IMR-90 (cell line): ENCODE measurements around the gene DCANP1. TPM values are rescaled to one million over a fixed set of nuclear protein-coding genes. Genes with fewer than 3 reads are reported as not detected.

Experiments used
- ATAC-seq: fragments of 200-7000 bp; cut with Tn5 transposase; 2 replicates; pipeline ENCODE4 v1.9.1; 2020; ENCODE audit warnings: low read depth, mild to moderate bottlenecking, moderate library complexity
- BruUV-seq: library from RNA; stranded (reverse); fragments of 400-500 nt; replicated peaks from 2 replicates; lab custom pipeline; 2021; lab: Mats Ljungman, UMichigan
- CTCF ChIA-PET: fragments of 300-600 bp; formaldehyde crosslinking; extraction: SDS; loops from one replicate; lab custom pipeline; 2021; ENCODE audit warnings: antibody characterized with exemption; lab: Yijun Ruan, JAX
- POLR2A ChIA-PET: fragments of 300-600 bp; sonication (Branson Sonifier 250); formaldehyde crosslinking; loops from one replicate; lab custom pipeline; 2022; ENCODE audit warnings: antibody characterized with exemption; ENCODE audit not compliant: unreplicated experiment; lab: Charles Lee
- DNase-seq: peaks from one replicate; pipeline ENCODE4 v3.0.0; 2013
- H2AFZ ChIP-seq: replicated peaks from 2 replicates; pipeline ENCODE3; 2013; ENCODE audit warnings: low read length, mild to moderate bottlenecking; ENCODE audit not compliant: poor library complexity
- H2AK5ac ChIP-seq: 2 replicates; pipeline ENCODE4 v1.6.1; 2013; ENCODE audit warnings: low read depth, low read length, inconsistent platforms
- H2AK9ac ChIP-seq: replicated peaks from 2 replicates; pipeline ENCODE3; 2013; ENCODE audit warnings: mild to moderate bottlenecking, low read depth, low read length, moderate library complexity; ENCODE audit not compliant: poor library complexity
- H2BK120ac ChIP-seq: 2 replicates; pipeline ENCODE4 v1.6.1; 2013; ENCODE audit warnings: low read depth, low read length, inconsistent platforms
- H2BK15ac ChIP-seq: 3 replicates; pipeline ENCODE4 v1.6.1; 2013; ENCODE audit warnings: low read depth, low read length, inconsistent platforms
- H2BK20ac ChIP-seq: 2 replicates; pipeline ENCODE4 v1.6.1; 2013; ENCODE audit warnings: low read depth, mild to moderate bottlenecking, inconsistent platforms, low read length, moderate library complexity
- H2BK5ac ChIP-seq: 2 replicates; pipeline ENCODE4 v1.6.1; 2013; ENCODE audit warnings: mild to moderate bottlenecking, low read depth, low read length, inconsistent platforms; ENCODE audit not compliant: poor library complexity, severe bottlenecking
- H3K14ac ChIP-seq: replicated peaks from 2 replicates; pipeline ENCODE4 v1.6.1; 2013; ENCODE audit warnings: low read depth, low read length, inconsistent platforms
- H3K18ac ChIP-seq: 2 replicates; pipeline ENCODE4 v1.6.1; 2013; ENCODE audit warnings: low read depth, low read length, control low read depth
- H3K23ac ChIP-seq: 2 replicates; pipeline ENCODE4 v1.6.1; 2013; ENCODE audit warnings: low read depth, low read length, inconsistent platforms
- H3K27ac ChIP-seq: 2 replicates; pipeline ENCODE4 v1.5.1; 2013; ENCODE audit warnings: mild to moderate bottlenecking, control low read depth, low read length; ENCODE audit not compliant: insufficient read depth
- H3K27me3 ChIP-seq: 2 replicates; pipeline ENCODE4 v1.6.1; 2013; ENCODE audit warnings: low read length; ENCODE audit not compliant: control insufficient read depth, insufficient read depth
- H3K36me3 ChIP-seq: 2 replicates; pipeline ENCODE4 v1.6.1; 2013; ENCODE audit warnings: low read length, mixed read lengths; ENCODE audit not compliant: control insufficient read depth, insufficient read depth
- H3K4ac ChIP-seq: 2 replicates; pipeline ENCODE4 v1.6.1; 2013; ENCODE audit warnings: low read depth, low read length, inconsistent platforms
- H3K4me1 ChIP-seq: 2 replicates; pipeline ENCODE4 v1.6.1; 2013; ENCODE audit warnings: low read length, mixed read lengths; ENCODE audit not compliant: control insufficient read depth, insufficient read depth
- H3K4me2 ChIP-seq: 2 replicates; pipeline ENCODE4 v1.6.1; 2013; ENCODE audit warnings: low read depth, mild to moderate bottlenecking, control low read depth, low read length, moderate library complexity
- H3K4me3 ChIP-seq: 2 replicates; pipeline ENCODE4 v1.5.1; 2013; ENCODE audit warnings: low read depth, mild to moderate bottlenecking, control low read depth, low read length, moderate library complexity; ENCODE audit not compliant: insufficient read depth
- H3K56ac ChIP-seq: 2 replicates; pipeline ENCODE4 v1.6.1; 2013; ENCODE audit warnings: low read length, inconsistent platforms; ENCODE audit not compliant: insufficient read depth; ENCODE audit errors: extremely low read depth
- H3K79me1 ChIP-seq, 2 experiments: 2 replicates each; pipeline ENCODE4 v1.6.1; 2013; ENCODE audit warnings: low read length in 2 of 2, inconsistent platforms in 1 of 2, low read depth in 1 of 2
- H3K9ac ChIP-seq: 2 replicates; pipeline ENCODE4 v1.6.1; 2013; ENCODE audit warnings: low read depth, low read length, control low read depth
- H3K9me1 ChIP-seq: 2 replicates; pipeline ENCODE4 v1.6.1; 2013; ENCODE audit warnings: low read length, inconsistent platforms; ENCODE audit not compliant: insufficient read depth
- H3K9me3 ChIP-seq: 2 replicates; pipeline ENCODE4 v1.6.1; 2013; ENCODE audit warnings: low read length; ENCODE audit not compliant: control insufficient read depth, insufficient read depth
- H4K20me1 ChIP-seq: 2 replicates; pipeline ENCODE4 v1.6.1; 2013; ENCODE audit warnings: low read length, inconsistent platforms; ENCODE audit not compliant: insufficient read depth
- H4K5ac ChIP-seq: 2 replicates; pipeline ENCODE4 v1.6.1; 2013; ENCODE audit warnings: mild to moderate bottlenecking, low read depth, low read length, control low read depth
- H4K8ac ChIP-seq, 2 experiments: 2 replicates each; pipeline ENCODE4 v1.6.1; 2013; ENCODE audit warnings: low read depth in 2 of 2, low read length in 2 of 2, control low read depth in 1 of 2, inconsistent platforms in 1 of 2
- H4K91ac ChIP-seq: 2 replicates; pipeline ENCODE4 v1.6.1; 2013; ENCODE audit warnings: low read depth, low read length, inconsistent platforms; ENCODE audit not compliant: insufficient read depth
- BHLHE40 ChIP-seq: fragments of 150-350 bp; IDR thresholded peaks from 2 replicates; pipeline ENCODE4 v1.6.1; 2016; ENCODE audit warnings: mild to moderate bottlenecking, low read depth, low read length
- CEBPB ChIP-seq: IDR thresholded peaks from 2 replicates; pipeline ENCODE4 v1.6.1; 2012; ENCODE audit warnings: low read depth, low read length, improper control_type of control experiment
- CHD1 ChIP-seq: IDR thresholded peaks from 2 replicates; pipeline ENCODE4 v1.6.1; 2012; ENCODE audit warnings: low read depth, low read length, improper control_type of control experiment
- CTCF ChIP-seq: conservative IDR thresholded peaks from 2 replicates; pipeline ENCODE4 v1.5.1; 2012; ENCODE audit warnings: mild to moderate bottlenecking, low read depth, low read length, improper control_type of control experiment
- ELK1 ChIP-seq: fragments of 150-350 bp; IDR thresholded peaks from 2 replicates; pipeline ENCODE4 v1.6.1; 2016; ENCODE audit warnings: low read depth, mild to moderate bottlenecking, low read length, moderate library complexity, borderline replicate concordance
- FOS ChIP-seq: fragments of 150-350 bp; IDR thresholded peaks from 2 replicates; pipeline ENCODE4 v1.6.1; 2016; ENCODE audit warnings: low read depth, low read length
- MAFK ChIP-seq: IDR thresholded peaks from 2 replicates; pipeline ENCODE4 v1.6.1; 2012; ENCODE audit warnings: low read depth, low read length, improper control_type of control experiment
- MAZ ChIP-seq: IDR thresholded peaks from 2 replicates; pipeline ENCODE4 v1.6.1; 2012; ENCODE audit warnings: low read depth, mild to moderate bottlenecking, low read length, improper control_type of control experiment, moderate library complexity, borderline replicate concordance
- MXI1 ChIP-seq: IDR thresholded peaks from 2 replicates; pipeline ENCODE4 v1.6.1; 2012; ENCODE audit warnings: low read depth, mild to moderate bottlenecking, low read length, moderate library complexity, borderline replicate concordance
- NFE2L2 ChIP-seq: fragments of 150-350 bp; IDR thresholded peaks from 2 replicates; pipeline ENCODE4 v1.6.1; 2016; ENCODE audit warnings: low read depth, mild to moderate bottlenecking, low read length
- POLR2A ChIP-seq: IDR thresholded peaks from 2 replicates; pipeline ENCODE4 v1.6.1; 2012; ENCODE audit warnings: mild to moderate bottlenecking, low read depth, low read length
- RAD21 ChIP-seq: IDR thresholded peaks from 2 replicates; pipeline ENCODE4 v1.6.1; 2012; ENCODE audit warnings: low read length, improper control_type of control experiment
- RCOR1 ChIP-seq: IDR thresholded peaks from 2 replicates; pipeline ENCODE4 v1.6.1; 2012; ENCODE audit warnings: mild to moderate bottlenecking, low read length, improper control_type of control experiment; ENCODE audit not compliant: insufficient replicate concordance
- SMC3 ChIP-seq: fragments of 150-350 bp; IDR thresholded peaks from 2 replicates; pipeline ENCODE4 v1.6.1; 2016; ENCODE audit warnings: low read depth, mild to moderate bottlenecking, antibody characterized with exemption, low read length, moderate library complexity
- USF2 ChIP-seq: fragments of 150-350 bp; IDR thresholded peaks from 2 replicates; pipeline ENCODE4 v1.6.1; 2017; ENCODE audit warnings: mild to moderate bottlenecking, antibody characterized with exemption, low read length, low read depth
- WGBS, 2 experiments: methylation state at CpG; one replicate each; pipeline versions ENCODE4 v1.1.5 to v1.1.7; 2013; ENCODE audit warnings: missing lambda C conversion rate in 2 of 2; ENCODE audit not compliant: insufficient read length in 1 of 2; ENCODE audit errors: extremely low coverage in 2 of 2; 5-methylcytosine and 5-hydroxymethylcytosine counted together
- dilution Hi-C: fragments of 300-500 bp; cut with HindIII; formaldehyde crosslinking; loops from one replicate; pipeline ENCODE4 v1.14.3; 2018; ENCODE audit warnings: low sequenced_read_pairs; ENCODE audit not compliant: unreplicated experiment
- in situ Hi-C: fragments of 300-500 bp; cut with MboI; formaldehyde crosslinking; loops from 3 replicates; pipeline ENCODE4 v1.14.3; 2019; ENCODE audit warnings: low sequenced_read_pairs, inconsistent platforms, mixed read lengths
- intact Hi-C: fragments of 100-400 bp; cut with micrococcal nuclease; formaldehyde crosslinking; loops from 2 replicates; pipeline ENCODE4 v1.10.0; 2022
- polyA plus RNA-seq, 3 experiments: library from polyadenylated mRNA; depleted of rRNA; stranded (reverse); fragments of >200 nt; gene quantifications; 2 replicates each; pipeline ENCODE4 v1.2.3, GENCODE V29; 2012; ENCODE audit warnings: low replicate concordance in 1 of 3
- total RNA-seq: library from RNA; depleted of rRNA; stranded (reverse); fragments of >200 nt; gene quantifications from 2 replicates; pipeline ENCODE4 v1.2.3, GENCODE V29; 2012

The DCANP1 gene
- total and polyA plus RNA-seq, 2 of the 4 experiments (the other 2 are of a cell fraction): not detected

GRCh38 chr5:135453613-135454012 is 6.5 kb upstream of the DCANP1 start:
- in situ Hi-C loops: no loop called here
- H3K27ac ChIP-seq: no peak overlapping the region
- dilution Hi-C loops: loop anchor here (25.0 kb wide), 1 partner anchor 109 kb away; no protein-coding TSS in a partner anchor
- no peak overlapping the region for H3K4me3 ChIP-seq
- no peak overlapping the region for H2BK120ac ChIP-seq
- no peak overlapping the region for H3K18ac ChIP-seq
- no peak overlapping the region for H2AFZ ChIP-seq
- no peak overlapping the region for H3K4me2 ChIP-seq
- no peak overlapping the region for H3K9ac ChIP-seq
- no peak overlapping the region for H3K56ac ChIP-seq
- no CpG with 5 or more reads among the region's 4 CpGs for WGBS, 2 experiments
- no peaks in the 10 kb centered on the region for H3K79me1 ChIP-seq
- H3K14ac ChIP-seq: no peak overlapping the region
- no peaks in the 10 kb centered on the region for H3K36me3 ChIP-seq
- CTCF ChIA-PET: no interaction called here
- peaks cover 9% of the 10 kb centered on the region for H3K4me1 ChIP-seq
- no peak overlapping the region for H4K91ac ChIP-seq
- H3K9me1 ChIP-seq: peaks cover 5% of the 10 kb centered on the region
- TF ChIP-seq SMC3: no peak
- no peak for TF ChIP-seq POLR2A
- TF ChIP-seq MAFK: no peak
- TF ChIP-seq USF2: no peak
- no peak for TF ChIP-seq FOS
- TF ChIP-seq CEBPB: no peak
- TF ChIP-seq ELK1: no peak
- no peak for TF ChIP-seq CHD1
- no peak for TF ChIP-seq BHLHE40
- no peak for TF ChIP-seq NFE2L2
- TF ChIP-seq MAZ: no peak
- TF ChIP-seq RAD21: no peak
- no peak for TF ChIP-seq MXI1
- TF ChIP-seq RCOR1: no peak
- TF ChIP-seq CTCF: no peak
- no peak overlapping the region for H4K5ac ChIP-seq
- intact Hi-C loops: no loop called here
- H3K9me3 ChIP-seq: no peaks in the 10 kb centered on the region
- DNase-seq (no peak), ATAC-seq (no peak)
- H2BK20ac ChIP-seq: no peak overlapping the region
- H2AK5ac ChIP-seq: no peak overlapping the region
- H2BK5ac ChIP-seq: no peak overlapping the region
- H3K23ac ChIP-seq: no peak overlapping the region
- no peak overlapping the region for H3K4ac ChIP-seq
- H2BK15ac ChIP-seq: no peak overlapping the region
- H4K20me1 ChIP-seq: no peaks in the 10 kb centered on the region
- H3K27me3 ChIP-seq: peaks cover 34% of the 10 kb centered on the region
- no TSS peak for BruUV-seq
- POLR2A ChIA-PET: no interaction called here
- H2AK9ac ChIP-seq: no peak overlapping the region
- no peak overlapping the region for H4K8ac ChIP-seq
